Lower leg skin (tissue), 3 donors: ENCODE measurements around the gene FRA10AC1.

Experiments
- CTCF ChIP-seq, 3 donors: fragments of 450-650 bp; IDR thresholded peaks; one replicate each; pipeline ENCODE4 v1.5.1; 2016; ENCODE audit warnings: antibody characterized with exemption in 3 of 3, mild to moderate bottlenecking in 3 of 3, moderate library complexity in 2 of 3
- POLR2A ChIP-seq, 2 donors: fragments of 450-650 bp; IDR thresholded peaks; one replicate each; pipeline ENCODE4 v1.6.1; 2016 to 2017; ENCODE audit warnings: antibody characterized with exemption in 2 of 2, mild to moderate bottlenecking in 1 of 2, moderate library complexity in 1 of 2

GRCh38 chr10:93672022-93672678 lies 30.2 kb downstream of the FRA10AC1 start:
- TF ChIP-seq CTCF (IDR thresholded peaks at IDR 0.05) (no peak), POLR2A (IDR thresholded peaks at IDR 0.05) (no peak)
